GM19438 (cell line): ENCODE measurements around the gene NANS.
"Not testable (repeated sequence)": the region's sequence is repeated elsewhere in the genome, so short reads cannot be mapped to it uniquely, and the experiment has no call there.

Experiments used
- ATAC-seq: cut with Tn5 transposase; IDR thresholded peaks from one replicate; pipeline ENCODE4 v1.9.1; 2021; ENCODE audit warnings: low read depth; ENCODE audit not compliant: unreplicated experiment

Gene NANS

GRCh38 chr9:98056269-98057137, at the start of gene NANS:
NANS (plus strand) TSS chr9:98056732; CDS start chr9:98056809, 77 bp downstream.
- ATAC-seq, result peak; percentile 94

DNA sequence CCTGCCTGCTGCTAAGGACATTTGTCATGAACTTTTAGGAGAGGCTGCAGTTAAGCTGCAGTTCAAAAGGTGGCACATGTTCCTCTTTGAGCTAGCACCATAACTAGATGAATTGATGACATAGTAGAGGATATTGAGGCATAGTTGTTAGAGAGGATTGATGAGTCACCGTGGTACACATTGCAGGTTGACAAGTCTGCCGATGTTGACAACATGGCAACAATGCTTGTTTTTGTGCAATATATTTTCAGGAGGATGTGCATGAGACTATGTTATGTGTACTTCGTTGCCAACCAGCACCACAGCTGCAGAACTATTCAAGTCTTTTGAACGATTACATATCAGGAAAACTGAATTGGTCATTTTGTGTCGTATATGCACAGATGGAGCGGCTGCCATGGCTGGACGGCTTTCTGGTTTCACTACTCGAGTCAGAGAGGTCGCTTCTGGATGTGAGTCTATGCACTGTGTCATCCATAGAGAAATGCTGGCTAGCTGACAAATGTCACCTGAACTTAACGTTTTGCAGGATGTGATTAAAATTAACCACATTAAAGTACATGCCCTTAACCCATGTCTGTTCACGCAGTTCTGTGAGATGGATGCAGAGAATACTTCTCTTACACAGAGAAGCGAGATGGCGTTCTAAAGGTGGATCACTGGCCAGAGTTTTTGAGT, 49.1 kb upstream of the NANS start:
- no peak for ATAC-seq

GRCh38 chr9:98008764-98009163, 47.8 kb upstream of the NANS start:
- ATAC-seq, result no peak

DNA sequence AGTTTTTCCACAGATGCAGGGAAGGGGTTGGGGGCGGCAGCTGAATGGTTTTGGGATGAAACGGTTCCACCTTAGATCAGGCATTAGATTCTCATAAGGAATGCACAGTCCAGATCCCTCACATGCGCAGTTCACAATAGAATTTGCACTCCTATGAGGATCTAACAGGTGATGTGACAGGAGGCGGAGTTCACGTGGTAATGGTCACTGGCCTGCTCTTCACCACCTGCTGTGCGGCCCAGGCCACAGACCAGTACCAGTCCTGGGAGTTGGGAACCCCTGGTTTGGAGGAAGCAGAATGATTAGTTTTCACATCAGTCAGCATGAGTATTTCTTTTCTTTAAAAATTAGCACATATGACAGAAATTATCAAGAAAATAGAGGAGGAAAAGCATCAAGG, 47.1 kb upstream of the NANS start:
- ATAC-seq, result no peak

GRCh38 chr9:98009936-98010335, 46.6 kb upstream of the NANS start:
- no peak for ATAC-seq

DNA sequence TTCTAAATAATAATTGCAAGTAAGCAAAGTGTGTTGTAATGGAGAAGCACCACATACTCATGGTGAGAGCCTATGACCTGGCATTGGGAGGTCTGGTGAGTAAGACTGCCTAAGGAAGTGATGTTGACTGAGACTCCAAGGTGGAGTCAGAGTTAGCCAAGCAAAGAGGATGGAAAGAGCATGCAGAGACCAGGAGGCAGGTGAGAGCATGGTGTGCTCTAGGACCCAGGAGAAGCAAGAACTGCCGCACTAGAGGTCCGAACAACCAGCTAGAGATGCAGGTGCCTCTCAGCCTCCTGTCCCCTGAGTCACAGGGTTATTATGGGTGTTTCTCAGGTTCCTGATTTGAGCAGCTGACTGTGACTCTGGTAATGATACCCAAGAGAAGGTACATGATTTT, 46.1 kb upstream of the NANS start:
- peak; percentile 95 for ATAC-seq

- no peak for ATAC-seq
Observed at GRCh38 chr9:98011122-98011521, 45.4 kb upstream of the NANS start.

GRCh38 chr9:98016137-98016680, 40.3 kb upstream of the NANS start:
- no peak for ATAC-seq

DNA sequence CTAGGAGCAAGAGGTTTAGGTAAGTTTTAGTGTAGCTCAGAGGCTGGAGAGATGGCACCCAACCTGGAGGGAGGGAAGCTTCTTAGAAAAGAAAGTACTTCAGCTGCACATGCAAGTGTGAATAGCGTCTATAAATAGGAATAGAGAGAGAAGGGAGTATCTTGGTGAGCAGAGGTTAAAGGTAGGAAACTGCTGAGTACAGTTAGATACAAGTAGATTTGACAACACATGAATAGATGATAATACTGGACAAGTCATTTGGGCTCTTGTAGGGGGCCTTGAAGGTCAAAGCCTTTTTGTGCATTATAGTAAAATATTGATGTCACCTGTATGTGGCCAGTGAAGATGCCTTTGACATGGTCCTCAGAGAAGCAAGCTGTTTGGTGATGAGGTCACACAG, 39.2 kb upstream of the NANS start:
- ATAC-seq, result no peak

- ATAC-seq, result no peak
Observed at GRCh38 chr9:98018347-98018746, 38.2 kb upstream of the NANS start.

GRCh38 chr9:98019098-98019497, 37.4 kb upstream of the NANS start:
- no peak for ATAC-seq

DNA sequence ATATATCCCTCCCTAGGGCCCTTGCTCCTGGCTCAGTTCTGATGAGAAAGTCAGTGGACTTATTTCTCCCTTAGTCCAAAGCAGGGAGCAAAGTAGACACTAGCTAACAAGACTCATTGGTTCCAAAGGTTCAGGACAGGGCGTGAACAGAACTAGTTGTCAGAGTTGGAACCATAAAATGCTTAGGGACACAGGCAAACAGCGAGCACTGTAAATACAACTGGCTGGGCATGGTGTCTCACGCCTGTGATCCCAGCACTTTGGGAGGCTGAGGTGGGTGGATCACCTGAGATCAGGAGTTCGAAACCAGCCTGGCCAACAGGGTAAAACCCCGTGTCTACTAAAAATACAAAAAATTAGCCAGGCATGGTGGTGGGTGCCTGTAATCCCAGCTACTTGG, 36.7 kb upstream of the NANS start:
- not testable (repeated sequence) for ATAC-seq

- ATAC-seq, result no peak
Observed at GRCh38 chr9:98020476-98021145, 35.9 kb upstream of the NANS start.

DNA sequence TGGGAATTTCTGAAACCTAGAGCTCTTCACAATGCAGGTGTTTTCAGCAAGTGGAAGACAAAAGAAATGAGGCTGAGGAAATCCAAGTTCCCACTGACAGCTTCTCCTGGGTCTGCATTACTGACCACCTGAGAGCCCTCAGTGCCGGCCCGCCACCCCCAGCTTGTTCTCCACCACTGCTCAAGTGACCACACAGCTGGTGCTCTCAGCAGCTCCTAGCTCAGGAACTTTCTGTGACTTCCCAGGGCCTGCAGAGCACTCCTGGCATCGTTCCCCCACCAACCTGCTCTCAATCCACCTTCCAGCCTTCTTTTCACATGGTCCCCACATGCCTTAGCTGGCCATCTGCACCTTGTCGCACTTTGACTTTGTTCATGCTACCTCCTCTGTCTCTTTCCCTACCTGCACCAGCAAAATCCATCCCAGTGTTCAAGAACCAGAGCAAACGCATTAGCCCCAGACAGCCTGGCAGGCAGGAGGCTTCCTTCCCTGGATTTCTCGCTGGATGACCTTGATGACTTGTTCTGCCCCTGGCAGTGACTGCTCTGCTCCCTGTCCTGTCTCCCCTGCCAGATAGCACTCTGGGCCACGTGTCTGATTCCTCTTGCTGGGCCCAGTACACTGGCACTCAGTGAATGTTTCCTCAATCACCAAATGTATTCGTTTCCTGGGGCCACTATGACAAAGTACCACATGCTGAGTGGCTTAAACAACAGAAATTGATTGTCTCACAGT, 35.1 kb upstream of the NANS start:
- ATAC-seq, result no peak

GRCh38 chr9:98022447-98022846, 34.1 kb upstream of the NANS start:
- no peak for ATAC-seq

GRCh38 chr9:98024702-98025101, 31.8 kb upstream of the NANS start:
- ATAC-seq, result no peak

DNA sequence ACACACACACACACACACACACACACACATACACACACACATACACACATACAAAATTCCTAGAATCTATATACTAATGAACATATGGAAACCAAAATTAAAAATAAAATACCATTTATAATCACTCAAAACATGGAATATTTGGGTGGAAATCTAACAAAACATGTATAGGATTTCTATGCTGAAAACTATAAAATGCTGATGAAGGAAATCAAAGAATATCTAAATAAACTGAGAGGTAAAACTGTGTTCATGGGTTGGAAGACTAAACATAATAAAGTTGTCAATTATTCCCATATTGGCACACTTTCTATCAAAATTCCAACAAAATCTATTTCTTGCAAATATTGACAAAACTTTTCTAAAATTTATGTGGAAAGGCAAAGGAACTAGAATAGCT, 25.4 kb upstream of the NANS start:
- no peak for ATAC-seq

- ATAC-seq, result no peak
Observed at GRCh38 chr9:98031935-98032334, 24.6 kb upstream of the NANS start.

DNA sequence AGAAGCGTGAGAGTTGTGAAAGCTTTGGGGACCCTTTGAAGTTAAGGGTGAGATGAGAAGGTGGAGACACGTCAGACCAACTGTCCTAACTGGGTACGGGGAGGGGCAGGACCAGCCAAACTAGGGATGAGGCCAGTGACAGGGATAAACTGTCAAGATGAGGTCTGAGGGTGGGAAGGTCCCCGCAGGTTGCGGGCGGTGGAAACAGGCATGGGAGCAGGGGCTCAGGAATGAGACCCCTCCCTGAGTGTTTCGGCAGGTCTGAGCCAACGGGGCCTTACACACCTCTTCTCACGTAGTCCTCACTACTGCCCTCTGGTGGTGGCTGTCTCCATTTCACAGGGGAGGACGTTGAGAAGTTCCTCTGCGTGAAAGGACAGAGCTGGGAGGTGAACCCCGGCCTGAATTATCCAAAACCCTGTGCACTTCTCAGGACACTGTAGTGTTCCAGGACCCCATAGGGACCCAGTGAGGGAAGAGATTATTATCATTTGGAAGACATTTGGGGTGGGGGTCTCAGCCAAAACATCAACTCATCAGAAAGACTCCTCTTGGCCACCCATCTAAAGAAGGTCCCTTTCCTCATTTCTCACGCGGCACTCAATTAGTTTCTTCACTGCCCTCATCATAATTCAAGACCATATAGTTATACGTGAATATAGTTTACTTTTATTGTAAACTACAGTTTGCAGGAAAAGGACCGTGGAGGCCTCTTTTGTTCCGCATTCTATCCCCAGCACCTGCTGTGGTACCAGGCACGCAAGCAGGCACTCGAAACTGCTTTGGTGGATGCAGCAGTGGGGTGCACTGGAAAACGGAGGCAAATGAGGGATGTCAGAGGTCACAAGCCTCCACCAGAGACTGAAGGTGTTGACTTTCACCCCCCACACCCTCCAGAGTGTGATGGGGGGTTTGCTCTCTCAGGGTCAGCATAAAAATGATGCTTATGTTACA, 21.7 kb upstream of the NANS start:
- peak; percentile 56 for ATAC-seq
